Left lung (tissue), 10 donors: ENCODE measurements around the gene PHF12. TPM values are rescaled to one million over a fixed set of nuclear protein-coding genes. Genes with fewer than 3 reads are reported as not detected.
A peak's percentile ranks its signal among the peaks of the same experiment; 100 is the strongest.

Experiments
- ATAC-seq: fragments of 200-7000 bp; cut with Tn5 transposase; one replicate; pipeline ENCODE4 v1.9.1; 2020; ENCODE audit warnings: moderate library complexity
- DNase-seq, 4 donors: peaks; one replicate each; pipeline ENCODE4 v3.0.0-alpha.2; 2013 to 2020
- H3K27ac ChIP-seq, 2 donors: fragments of 200-600 bp; sonication (generic) in 1 of 2; one replicate each; pipeline versions ENCODE4 v1.5.0 to v1.8.0; 2020 to 2021
- H3K27me3 ChIP-seq, 2 donors: fragments of 200-600 bp; sonication (generic) in 1 of 2; one replicate each; pipeline versions ENCODE4 v1.5.0 to v1.8.0; 2020 to 2021
- H3K36me3 ChIP-seq, 2 donors: fragments of 200-600 bp; sonication (generic) in 1 of 2; one replicate each; pipeline versions ENCODE4 v1.5.0 to v1.8.0; 2020 to 2021
- H3K4me1 ChIP-seq, 2 donors: fragments of 200-600 bp; one replicate each; pipeline ENCODE4 v1.8.0; 2021
- H3K4me3 ChIP-seq, 2 donors: fragments of 200-600 bp; sonication (generic) in 1 of 2; one replicate each; pipeline versions ENCODE4 v1.5.0 to v1.8.0; 2020 to 2021; ENCODE audit warnings: mild to moderate bottlenecking in 1 of 2
- H3K9me3 ChIP-seq, 2 donors: fragments of 200-600 bp; sonication (generic) in 1 of 2; one replicate each; pipeline versions ENCODE4 v1.5.0 to v1.8.0; 2020 to 2021
- CTCF ChIP-seq, 2 donors: fragments of 200-600 bp; sonication (generic) in 1 of 2; IDR thresholded peaks; one replicate each; pipeline versions ENCODE4 v1.5.0 to v1.8.0; 2021; ENCODE audit warnings: antibody characterized with exemption in 2 of 2
- intact Hi-C, 2 donors: fragments of 100-400 bp; cut with DNase I; formaldehyde crosslinking; loops; one replicate each; pipeline versions ENCODE4 v1.11.2 to v1.14.2; 2022
- polyA plus RNA-seq, 6 donors: library from polyadenylated mRNA; unstranded; fragments of 120-200 nt; gene quantifications; one replicate each; pipeline ENCODE4 v1.2.1, GENCODE V29; 2013; ENCODE audit not compliant: insufficient read length in 6 of 6
- total RNA-seq, 2 donors: library from RNA; stranded (reverse); fragmentation: NEBNext Ultra II Directional; extraction: Animal tissue kit (Norgen Biotek cat#: 25700); gene quantifications; one replicate each; pipeline ENCODE4 v1.2.1, GENCODE V29; 2021
- donor health status: DM: no; HTN: yes; CAD: no.
- donor health status: DM: no; HTN: no; CAD: no.

The PHF12 gene
- total and polyA plus RNA-seq, 8 donors = 32.1 to 68.7 (median 56.0) TPM

- no peaks in the 10 kb centered on the region for H3K9me3 ChIP-seq
- ATAC-seq (no peak), DNase-seq (no peak)
- no peak overlapping the region for H3K27ac ChIP-seq
- peaks cover 0 to 25% of the 10 kb centered on the region in 2 donors for H3K36me3 ChIP-seq
- TF ChIP-seq CTCF (IDR thresholded peaks at IDR 0.05) = no peak
- intact Hi-C loops = no loop called here
- no peaks in the 10 kb centered on the region for H3K27me3 ChIP-seq
- peaks cover 0 to 6% of the 10 kb centered on the region in 2 donors for H3K4me1 ChIP-seq
- H3K4me3 ChIP-seq = no peak overlapping the region
These were observed 87.4 kb downstream of the PHF12 start for GRCh38 chr17:28863953-28864352.

- Histone ChIP-seq H3K9me3 (no peaks in the 10 kb centered on the region), H3K27me3 (no peaks in the 10 kb centered on the region), H3K36me3 (peaks cover 0 to 39% of the 10 kb centered on the region in 2 donors), H3K4me1 (peaks cover 0 to 6% of the 10 kb centered on the region in 2 donors), H3K27ac (no peak overlapping the region), H3K4me3 (no peak overlapping the region)
- no peak for DNase-seq
- intact Hi-C loops = no loop called here
- no peak for TF ChIP-seq CTCF (IDR thresholded peaks at IDR 0.05)
- no peak for ATAC-seq
These were observed 88.8 kb downstream of the PHF12 start for GRCh38 chr17:28862561-28862960.

- ATAC-seq = no peak
- intact Hi-C loops = no loop called here
- Histone ChIP-seq H3K4me3 (no peak overlapping the region), H3K9me3 (no peaks in the 10 kb centered on the region), H3K27ac (no peak overlapping the region), H3K4me1 (peaks cover 0 to 6% of the 10 kb centered on the region in 2 donors), H3K27me3 (no peaks in the 10 kb centered on the region), H3K36me3 (peaks cover 0 to 49% of the 10 kb centered on the region in 2 donors)
- DNase-seq = peak in 1 of 4 donors; percentile 45
- TF ChIP-seq CTCF (IDR thresholded peaks at IDR 0.05) = no peak
These were observed 89.7 kb downstream of the PHF12 start for GRCh38 chr17:28861393-28862203.

- H3K27me3 ChIP-seq = no peaks in the 10 kb centered on the region
- ATAC-seq = no peak
- peaks cover 0 to 55% of the 10 kb centered on the region in 2 donors for H3K36me3 ChIP-seq
These were observed 90.9 kb downstream of the PHF12 start for GRCh38 chr17:28860363-28860808.

More at GRCh38 chr17:28860363-28860808, 90.9 kb downstream of the PHF12 start:
- no peak for TF ChIP-seq CTCF (IDR thresholded peaks at IDR 0.05)
- Histone ChIP-seq H3K9me3 (no peaks in the 10 kb centered on the region), H3K4me1 (peaks cover 5 to 11% of the 10 kb centered on the region in 2 donors), H3K27ac (no peak overlapping the region), H3K4me3 (no peak overlapping the region)
- intact Hi-C loops = no loop called here
- DNase-seq = peak in 1 of 4 donors; percentile 10
